HG02973 (cell line): Measurements from ENCODE around the gene RAB44.
"Not testable (repeated sequence)": the region's sequence is repeated elsewhere in the genome, so short reads cannot be mapped to it uniquely, and the experiment has no call there.

Experiments used
- ATAC-seq: cut with Tn5 transposase; IDR thresholded peaks from one replicate; pipeline ENCODE4 v1.9.1; 2021; ENCODE audit warnings: moderate library complexity; ENCODE audit not compliant: unreplicated experiment

RAB44 gene

GRCh38 chr6:36704961-36705577 lies 7.4 kb downstream of the RAB44 start:
- not testable (repeated sequence) for ATAC-seq

GRCh38 chr6:36706339-36706738 lies 8.7 kb downstream of the RAB44 start:
- no peak for ATAC-seq

GRCh38 chr6:36712816-36713215 lies 15.2 kb downstream of the RAB44 start:
- no peak for ATAC-seq

- no peak for ATAC-seq
These were observed 16.2 kb downstream of the RAB44 start for GRCh38 chr6:36713846-36714245.

- ATAC-seq, result no peak
These were observed 16.9 kb downstream of the RAB44 start for GRCh38 chr6:36714511-36714910.

- no peak for ATAC-seq
These were observed 17.8 kb downstream of the RAB44 start for GRCh38 chr6:36715469-36715868.

- no peak for ATAC-seq
These were observed 19.0 kb downstream of the RAB44 start for GRCh38 chr6:36716476-36717093.

GRCh38 chr6:36717231-36717825 lies 19.7 kb downstream of the RAB44 start:
- ATAC-seq, result no peak

GRCh38 chr6:36717871-36718540 lies 20.4 kb downstream of the RAB44 start:
- ATAC-seq, result no peak

- no peak for ATAC-seq
These were observed 20.9 kb downstream of the RAB44 start for GRCh38 chr6:36718560-36718959.

- no peak for ATAC-seq
These were observed 21.5 kb downstream of the RAB44 start for GRCh38 chr6:36719126-36719525.

GRCh38 chr6:36720251-36721141 lies 22.9 kb downstream of the RAB44 start:
- ATAC-seq, result no peak

- ATAC-seq, result no peak
These were observed 23.9 kb downstream of the RAB44 start for GRCh38 chr6:36721369-36722140.

- ATAC-seq, result no peak
These were observed 24.7 kb downstream of the RAB44 start for GRCh38 chr6:36722365-36722764.

- no peak for ATAC-seq
These were observed 25.3 kb downstream of the RAB44 start for GRCh38 chr6:36722879-36723278.

- not testable (repeated sequence) for ATAC-seq
These were observed 26.4 kb downstream of the RAB44 start for GRCh38 chr6:36723992-36724391.

GRCh38 chr6:36724514-36725390 lies 27.1 kb downstream of the RAB44 start:
- ATAC-seq, result no peak

GRCh38 chr6:36725581-36725980 lies 28.0 kb downstream of the RAB44 start:
- no peak for ATAC-seq

- ATAC-seq, result no peak
These were observed 29.9 kb downstream of the RAB44 start for GRCh38 chr6:36727505-36728021.
